HG03558 (cell line): ENCODE measurements around the gene DRD4.
"Not testable (repeated sequence)": the region's sequence is repeated elsewhere in the genome, so short reads cannot be mapped to it uniquely, and the experiment has no call there.

ENCODE experiments used
- ATAC-seq: cut with Tn5 transposase; IDR thresholded peaks from one replicate; pipeline ENCODE4 v1.9.1; 2021; ENCODE audit warnings: moderate number of reproducible peaks; ENCODE audit not compliant: unreplicated experiment; ENCODE audit errors: extremely low read depth

The DRD4 gene

GRCh38 chr11:665062-665703, 28.1 kb downstream of the DRD4 start:
- ATAC-seq = no peak

GRCh38 chr11:665704-666281, 28.7 kb downstream of the DRD4 start:
- no peak for ATAC-seq

GRCh38 chr11:673866-674265, 36.8 kb downstream of the DRD4 start:
- no peak for ATAC-seq

- ATAC-seq = no peak
Measured at GRCh38 chr11:674406-674805, 37.3 kb downstream of the DRD4 start.

- no peak for ATAC-seq
Measured at GRCh38 chr11:678297-678696, 41.2 kb downstream of the DRD4 start.

GRCh38 chr11:679271-680207, 42.5 kb downstream of the DRD4 start:
- ATAC-seq = no peak

- no peak for ATAC-seq
Measured at GRCh38 chr11:680476-680875, 43.4 kb downstream of the DRD4 start.

- no peak for ATAC-seq
Measured at GRCh38 chr11:680970-681369, 43.9 kb downstream of the DRD4 start.

GRCh38 chr11:686451-687243, 49.6 kb downstream of the DRD4 start:
- no peak for ATAC-seq

- no peak for ATAC-seq
Measured at GRCh38 chr11:687751-688150, 50.7 kb downstream of the DRD4 start.

GRCh38 chr11:688681-689080, 51.6 kb downstream of the DRD4 start:
- ATAC-seq = no peak

- ATAC-seq = no peak
Measured at GRCh38 chr11:689625-690024, 52.6 kb downstream of the DRD4 start.

- ATAC-seq = not testable (repeated sequence)
Measured at GRCh38 chr11:690244-690643, 53.2 kb downstream of the DRD4 start.
